HG02571 (cell line): ENCODE results near the gene ALK.
"Not testable (repeated sequence)": the region's sequence is repeated elsewhere in the genome, so short reads cannot be mapped to it uniquely, and the experiment has no call there.

Experiments
- ATAC-seq: cut with Tn5 transposase; IDR thresholded peaks from one replicate; pipeline ENCODE4 v1.9.1; 2021; ENCODE audit warnings: mild to moderate bottlenecking, moderate library complexity; ENCODE audit not compliant: unreplicated experiment

Gene ALK

DNA sequence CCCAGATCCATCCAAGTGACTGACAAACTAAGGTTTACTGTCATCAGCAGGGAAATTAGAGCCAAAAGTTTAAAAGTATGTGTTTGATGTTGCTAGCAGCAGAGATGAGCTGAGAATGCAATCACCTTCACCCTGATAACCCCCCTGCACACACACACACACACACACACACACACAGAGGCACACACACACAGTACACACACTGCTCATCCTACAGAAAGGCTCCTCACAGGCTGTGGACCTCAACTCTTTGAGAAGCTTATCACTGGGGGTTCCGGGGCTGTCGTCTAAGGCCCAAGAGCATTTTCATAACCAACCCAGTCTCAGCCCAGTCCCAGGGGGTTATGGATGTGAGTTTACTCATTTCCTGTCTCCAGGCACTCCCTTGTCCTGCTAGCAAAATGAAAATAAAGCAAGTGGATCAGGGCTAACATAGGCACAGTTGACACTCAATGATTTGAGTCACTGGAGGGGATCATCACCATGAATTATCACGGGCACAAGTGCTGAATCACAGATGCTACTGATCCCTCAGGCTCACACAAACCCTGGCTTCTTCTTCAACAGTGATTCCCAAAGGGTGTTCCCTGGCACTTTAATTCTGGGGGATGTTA is 76.6 kb downstream of the ALK start:
- no peak for ATAC-seq

- ATAC-seq: no peak
Measured at GRCh38 chr2:29841386-29842004, 79.9 kb downstream of the ALK start.

DNA sequence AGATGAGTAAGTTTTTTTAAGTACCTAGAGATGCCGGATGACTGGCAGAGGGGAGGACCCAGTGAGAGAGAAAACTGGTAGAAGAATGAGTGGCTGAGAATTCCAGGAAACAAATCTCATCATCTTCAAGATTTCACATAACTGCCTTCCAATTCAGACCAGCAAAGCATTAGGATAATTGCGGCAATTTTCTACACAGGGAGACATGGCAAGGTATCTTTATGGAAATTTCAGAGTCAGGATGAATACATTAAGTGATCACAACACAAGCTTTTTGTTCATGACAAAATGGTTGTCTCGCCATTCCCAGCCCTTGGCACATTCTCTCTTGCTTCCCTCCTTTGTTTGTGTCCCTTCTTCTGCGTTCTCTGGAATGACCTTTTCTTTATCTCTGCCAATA is 82.1 kb downstream of the ALK start:
- no peak for ATAC-seq

- no peak for ATAC-seq
Measured at GRCh38 chr2:29837925-29838324, 83.5 kb downstream of the ALK start.

DNA sequence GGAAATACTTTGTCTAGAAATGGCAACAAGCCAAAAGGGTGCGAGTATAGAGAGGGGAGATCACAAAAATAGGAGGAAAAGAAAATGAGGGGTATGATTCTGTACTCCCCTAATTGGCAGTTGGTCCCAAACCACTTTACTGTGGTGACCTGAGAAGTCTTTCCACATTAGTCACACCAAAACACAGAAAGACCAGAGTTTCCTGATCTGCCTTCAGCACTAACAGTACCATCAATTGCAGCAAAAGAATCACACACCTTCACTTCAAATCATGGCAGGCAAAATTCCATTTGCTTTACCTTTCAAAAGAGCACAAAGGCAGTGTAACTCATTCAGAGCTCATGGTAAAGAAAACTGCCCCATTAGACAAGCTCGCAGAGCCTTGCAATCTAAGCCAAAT is 86.8 kb downstream of the ALK start:
- no peak for ATAC-seq

GRCh38 chr2:29834036-29834540 is 87.3 kb downstream of the ALK start:
- ATAC-seq: no peak

- no peak for ATAC-seq
Measured at GRCh38 chr2:29831560-29831959, 89.8 kb downstream of the ALK start.

- ATAC-seq: no peak
Measured at GRCh38 chr2:29829841-29830240, 91.5 kb downstream of the ALK start.

- ATAC-seq: not testable (repeated sequence)
Measured at GRCh38 chr2:29824145-29824544, 97.2 kb downstream of the ALK start.

DNA sequence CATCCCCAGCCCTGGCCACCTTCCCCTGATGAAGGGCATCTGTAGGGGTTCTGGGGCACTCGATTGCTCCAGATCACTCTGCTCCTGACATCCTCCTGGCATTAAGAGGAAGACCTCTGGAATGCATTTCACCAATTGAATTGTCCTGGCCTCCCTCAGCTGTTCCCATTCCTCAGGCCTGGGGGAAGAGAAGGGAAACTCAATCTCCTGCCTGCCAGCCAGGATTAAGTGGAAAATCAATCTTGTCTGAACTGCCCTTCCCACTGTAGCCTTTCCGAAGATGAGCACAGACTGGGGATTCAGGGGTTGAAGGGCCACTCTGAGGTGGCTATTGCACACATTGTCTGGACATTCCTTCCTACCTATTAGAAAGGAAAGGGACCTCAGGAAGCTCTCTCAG is 99.8 kb downstream of the ALK start:
- ATAC-seq: no peak

- ATAC-seq: no peak
Measured at GRCh38 chr2:29819570-29819969, 101.8 kb downstream of the ALK start.

DNA sequence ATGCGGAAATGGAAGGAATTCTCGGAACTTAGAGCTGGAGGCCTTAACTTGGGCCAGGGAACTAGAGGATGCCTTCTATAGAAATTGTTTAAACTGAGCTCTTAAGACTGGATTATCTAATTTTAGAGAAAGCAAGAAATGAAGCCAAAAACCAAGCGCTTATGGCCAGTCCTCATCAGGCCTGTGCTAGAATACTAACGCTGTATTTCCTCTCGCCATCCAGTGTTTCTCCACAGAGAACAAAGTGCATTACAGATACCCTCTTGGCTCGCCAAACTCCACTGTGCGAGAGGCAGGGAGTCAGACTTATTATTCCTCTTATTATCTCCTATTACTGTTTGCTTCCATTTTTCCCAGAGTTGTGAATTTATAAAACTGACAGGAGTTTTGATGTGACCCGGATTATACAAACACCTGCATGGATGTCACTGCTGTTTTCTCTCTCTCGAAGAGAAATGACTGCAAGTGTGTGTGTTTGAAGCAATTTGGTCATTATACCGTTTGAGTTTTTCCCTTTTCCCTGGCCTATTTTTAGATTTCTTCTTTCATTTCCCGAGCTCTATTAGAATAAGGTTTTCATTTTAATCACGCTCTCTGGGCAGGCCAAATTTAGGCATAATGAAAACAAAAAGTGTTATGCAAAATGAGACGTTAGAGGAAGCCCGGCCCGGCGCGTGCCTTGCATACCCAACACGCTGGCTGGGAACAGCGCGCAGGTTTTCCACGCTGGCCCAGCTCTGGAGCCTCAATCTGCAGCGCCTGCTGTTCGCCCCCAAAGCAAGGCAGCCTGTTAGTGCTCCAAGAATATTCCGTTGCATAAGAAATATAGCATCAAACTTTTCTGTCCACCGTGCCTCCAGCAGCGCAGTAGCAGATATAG is 103.3 kb downstream of the ALK start:
- ATAC-seq: no peak

DNA sequence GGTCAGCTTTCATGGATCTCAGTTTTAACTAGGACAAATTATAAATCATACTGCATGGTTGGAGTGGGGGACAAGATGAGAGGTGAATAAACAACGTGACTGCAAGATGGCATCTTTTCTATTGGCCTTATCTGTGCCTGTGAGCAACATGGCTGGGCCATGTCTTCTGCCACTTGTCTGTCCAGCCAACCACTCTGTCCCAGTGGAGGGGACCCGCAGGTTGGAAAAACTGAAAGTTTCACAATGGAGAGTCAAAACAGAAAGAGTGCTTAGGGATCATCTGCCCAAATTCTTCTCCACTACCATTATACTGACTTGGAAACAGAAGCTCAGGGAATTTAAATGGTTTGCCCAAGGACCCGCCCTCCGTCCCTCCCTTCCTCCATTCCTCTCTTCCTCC is 104.1 kb downstream of the ALK start:
- ATAC-seq: no peak

GRCh38 chr2:29816651-29817050 is 104.7 kb downstream of the ALK start:
- no peak for ATAC-seq

- no peak for ATAC-seq
Measured at GRCh38 chr2:29811378-29811777, 110.0 kb downstream of the ALK start.

GRCh38 chr2:29810956-29811355 is 110.4 kb downstream of the ALK start:
- ATAC-seq: no peak

GRCh38 chr2:29808321-29808720 is 113.1 kb downstream of the ALK start:
- no peak for ATAC-seq

- ATAC-seq: no peak
Measured at GRCh38 chr2:29807082-29807481, 114.3 kb downstream of the ALK start.

- ATAC-seq: no peak
Measured at GRCh38 chr2:29806461-29806860, 114.9 kb downstream of the ALK start.

DNA sequence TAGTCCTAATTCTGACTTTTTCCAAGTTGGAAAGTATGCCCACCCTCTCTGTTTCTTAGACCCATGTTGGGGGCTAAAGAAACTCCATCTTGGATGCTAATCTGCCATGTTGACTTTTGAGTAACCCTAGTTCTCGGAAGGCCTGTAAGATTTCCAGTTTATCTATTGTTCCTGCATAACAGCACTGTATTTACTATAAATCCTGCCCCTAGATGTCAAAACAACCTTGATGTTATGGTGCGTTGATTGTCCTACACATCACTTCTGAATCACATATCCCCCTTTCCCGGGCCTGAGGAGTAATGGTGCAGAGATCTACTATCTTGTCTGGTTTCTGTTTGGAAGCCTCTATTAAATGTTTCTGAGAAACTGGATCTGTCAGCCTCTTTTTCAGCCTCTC is 116.7 kb downstream of the ALK start:
- no peak for ATAC-seq

DNA sequence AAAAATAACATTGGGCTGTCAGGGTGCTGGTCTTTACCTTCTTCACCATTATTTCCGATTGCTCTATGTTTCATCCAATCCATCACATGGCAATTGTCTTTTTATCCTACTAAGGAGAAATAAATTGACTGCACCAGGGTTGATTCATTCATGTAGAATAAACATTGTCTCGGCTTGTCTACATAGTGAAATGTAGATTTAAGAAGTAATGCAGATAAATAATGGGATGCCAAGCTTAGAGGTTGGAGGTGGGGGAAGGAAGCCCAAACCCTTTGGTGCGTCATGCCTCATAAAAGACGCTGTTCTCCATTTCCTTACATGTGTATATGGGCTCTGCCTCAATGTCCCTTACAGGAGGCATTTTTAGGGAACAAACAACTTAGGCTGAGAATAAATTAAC is 117.8 kb downstream of the ALK start:
- no peak for ATAC-seq

DNA sequence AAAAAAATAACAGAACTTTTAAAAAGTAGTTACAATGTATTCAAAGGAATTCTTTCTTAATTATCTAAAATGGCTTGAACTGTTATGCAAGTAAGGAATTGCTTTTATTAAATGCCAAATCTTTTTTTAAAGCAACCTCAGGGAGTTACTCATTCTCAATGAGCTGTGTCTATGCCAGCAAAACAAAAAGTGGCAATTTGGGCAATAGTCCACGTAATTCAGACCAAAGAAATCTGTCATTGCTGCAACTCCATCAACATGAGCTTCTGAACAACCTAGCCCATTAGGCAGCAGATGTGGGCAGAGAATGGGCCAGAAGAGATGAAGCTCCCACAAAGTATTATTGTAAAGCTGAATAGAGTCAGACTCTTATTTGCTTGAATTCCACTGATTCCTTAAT is 118.4 kb downstream of the ALK start:
- no peak for ATAC-seq
